Loucy (cell line): ENCODE data around the gene RIPK3.

Experiments
- H2AFZ ChIP-seq: fragments of 200-600 bp; sonication (generic); 2 replicates; pipeline ENCODE4 v1.6.0; 2016; ENCODE audit warnings: antibody characterized with exemption, mild to moderate bottlenecking, low read length, moderate library complexity
- H3F3A ChIP-seq: fragments of 200-600 bp; 2 replicates; pipeline ENCODE4 v1.6.0; 2016; ENCODE audit warnings: antibody characterized with exemption, low read depth, mild to moderate bottlenecking
- H3K27me3 ChIP-seq: fragments of 200-600 bp; sonication (generic); 2 replicates; pipeline ENCODE4 v1.6.1; 2014; ENCODE audit warnings: low read length, mild to moderate bottlenecking; ENCODE audit not compliant: insufficient read depth, poor library complexity, severe bottlenecking
- H3K36me3 ChIP-seq: fragments of 200-600 bp; sonication (generic); 2 replicates; pipeline ENCODE4 v1.6.1; 2016; ENCODE audit warnings: low read length; ENCODE audit not compliant: insufficient read depth
- H3K4me1 ChIP-seq: fragments of 200-600 bp; sonication (generic); 2 replicates; pipeline ENCODE4 v1.5.1; 2014; ENCODE audit warnings: low read length, mild to moderate bottlenecking; ENCODE audit not compliant: insufficient read depth, poor library complexity, severe bottlenecking
- H3K4me2 ChIP-seq: fragments of 200-600 bp; sonication (generic); 2 replicates; pipeline ENCODE4 v1.6.0; 2014; ENCODE audit warnings: antibody characterized with exemption, low read length, low read depth, mild to moderate bottlenecking; ENCODE audit not compliant: poor library complexity, severe bottlenecking
- H3K4me3 ChIP-seq: fragments of 200-600 bp; sonication (generic); 2 replicates; pipeline ENCODE4 v1.5.1; 2014; ENCODE audit warnings: low read length, mild to moderate bottlenecking, mixed read lengths; ENCODE audit not compliant: poor library complexity, severe bottlenecking
- H3K79me2 ChIP-seq: fragments of 200-600 bp; sonication (generic); 2 replicates; pipeline ENCODE4 v1.6.1; 2014; ENCODE audit warnings: low read length; ENCODE audit not compliant: insufficient read depth
- H3K9ac ChIP-seq: fragments of 200-600 bp; sonication (generic); 2 replicates; pipeline ENCODE4 v1.6.0; 2014; ENCODE audit warnings: mild to moderate bottlenecking, low read depth, low read length, moderate library complexity; ENCODE audit not compliant: poor library complexity, severe bottlenecking
- H3K9me2 ChIP-seq: fragments of 200-600 bp; sonication (generic); replicated peaks from 2 replicates; pipeline ENCODE4 v1.6.1; 2016; ENCODE audit warnings: low read depth, low read length, mixed read lengths
- H3K9me3 ChIP-seq: fragments of 200-600 bp; sonication (generic); 2 replicates; pipeline ENCODE4 v1.6.1; 2014; ENCODE audit warnings: mild to moderate bottlenecking, antibody characterized with exemption, low read length, low read depth; ENCODE audit not compliant: insufficient read depth
- H4K20me1 ChIP-seq: fragments of 200-600 bp; sonication (generic); 2 replicates; pipeline ENCODE4 v1.6.0; 2014; ENCODE audit warnings: antibody characterized with exemption, low read length, mild to moderate bottlenecking; ENCODE audit not compliant: insufficient read depth, poor library complexity, severe bottlenecking
- CTCF ChIP-seq: fragments of 200-600 bp; sonication (generic); conservative IDR thresholded peaks from 2 replicates; pipeline ENCODE4 v1.5.1; 2014; ENCODE audit warnings: mild to moderate bottlenecking, antibody characterized with exemption, low read length
- EZH2phosphoT487 ChIP-seq: fragments of 200-600 bp; IDR thresholded peaks from 2 replicates; pipeline ENCODE4 v1.6.1; 2018; ENCODE audit warnings: antibody characterized with exemption, mild to moderate bottlenecking, moderate library complexity, borderline replicate concordance

RIPK3 gene

DNA sequence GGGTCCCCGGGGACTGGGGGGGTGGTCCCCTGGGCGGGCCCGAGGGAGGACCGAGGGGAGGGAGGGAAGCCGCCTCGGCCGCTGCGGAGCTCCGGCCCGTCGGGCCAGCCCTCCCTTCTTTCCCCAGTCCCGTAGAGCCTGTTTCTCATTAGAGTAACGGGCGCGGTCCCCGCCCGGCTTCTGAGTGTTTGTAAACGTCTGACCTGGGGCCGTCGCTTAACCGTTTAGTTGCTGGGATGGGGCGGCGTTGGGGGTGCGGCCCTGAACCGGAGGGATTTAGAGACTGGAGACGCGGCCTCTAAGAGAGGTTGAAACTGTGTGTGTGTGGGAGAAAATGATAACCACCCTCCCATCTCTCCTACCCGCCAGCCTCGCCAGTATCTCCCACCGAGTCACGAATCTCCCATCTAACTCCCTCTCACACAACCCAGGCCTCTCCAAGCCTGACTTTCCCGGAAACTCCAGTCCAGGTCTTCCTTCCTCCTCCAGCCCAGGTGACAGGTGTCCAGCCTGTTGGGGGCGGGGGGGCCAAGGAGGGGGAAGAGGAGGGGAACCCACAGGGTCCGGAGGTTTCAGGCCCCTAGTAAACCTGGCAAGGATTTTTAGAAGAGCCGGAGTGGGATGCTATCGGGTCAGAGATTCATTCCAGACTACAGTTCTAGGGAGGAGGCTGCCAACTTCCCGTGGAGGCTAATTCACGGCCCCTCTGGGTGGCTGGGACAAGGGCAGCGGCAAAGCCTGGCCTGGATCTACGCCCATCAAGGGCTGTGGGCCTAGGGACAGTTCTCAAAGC, 27.1 kb upstream of the RIPK3 start:
- peaks cover 27% of the 10 kb centered on the region for H3K79me2 ChIP-seq
- H3K4me1 ChIP-seq: peaks cover 37% of the 10 kb centered on the region
- H3K9me2 ChIP-seq: no peaks in the 10 kb centered on the region
- peak overlapping the region; percentile 70 for H2AFZ ChIP-seq
- H3F3A ChIP-seq: no peaks in the 10 kb centered on the region; the same call in 1 of the 2 replicates
- H3K27me3 ChIP-seq: no peaks in the 10 kb centered on the region
- no peak for TF ChIP-seq CTCF
- TF ChIP-seq EZH2phosphoT487: no peak
- H3K9me3 ChIP-seq: no peaks in the 10 kb centered on the region
- no peaks in the 10 kb centered on the region for H3K36me3 ChIP-seq
- peak overlapping the region; percentile 100 for H3K9ac ChIP-seq
- peak overlapping the region; percentile 100 for H3K4me2 ChIP-seq
- peak overlapping the region; percentile 100 for H3K4me3 ChIP-seq
- H4K20me1 ChIP-seq: peaks cover 5% of the 10 kb centered on the region

DNA sequence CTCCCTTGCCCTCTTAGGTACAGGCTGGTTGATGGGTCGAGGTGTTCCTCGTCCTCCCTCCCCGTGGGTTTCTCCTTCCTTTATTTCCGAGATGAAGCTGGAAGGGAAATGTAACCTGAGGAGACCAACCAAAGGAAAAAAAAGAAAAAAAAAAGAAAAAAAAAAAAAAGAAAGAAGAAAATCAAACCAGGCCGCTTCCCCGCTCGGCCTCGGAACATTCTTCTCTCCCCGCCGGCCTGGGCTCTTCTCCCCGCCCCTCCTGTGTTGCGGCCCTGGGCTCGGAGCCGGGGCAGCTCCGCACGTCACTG, 26.6 kb upstream of the RIPK3 start:
- Histone ChIP-seq H3K9me2 (no peaks in the 10 kb centered on the region), H2AFZ (peak overlapping the region; percentile 24; the same call in 1 of the 2 replicates), H3K79me2 (peaks cover 24% of the 10 kb centered on the region), H3K4me1 (peaks cover 35% of the 10 kb centered on the region), H3K4me3 (peak overlapping the region; percentile 100), H4K20me1 (peaks cover 5% of the 10 kb centered on the region), H3K9ac (peak overlapping the region; percentile 100), H3K4me2 (peak overlapping the region; percentile 100), H3F3A (no peaks in the 10 kb centered on the region; the same call in 1 of the 2 replicates), H3K36me3 (no peaks in the 10 kb centered on the region), H3K27me3 (no peaks in the 10 kb centered on the region), H3K9me3 (no peaks in the 10 kb centered on the region)
- no peak for TF ChIP-seq EZH2phosphoT487
- TF ChIP-seq CTCF: no peak

DNA sequence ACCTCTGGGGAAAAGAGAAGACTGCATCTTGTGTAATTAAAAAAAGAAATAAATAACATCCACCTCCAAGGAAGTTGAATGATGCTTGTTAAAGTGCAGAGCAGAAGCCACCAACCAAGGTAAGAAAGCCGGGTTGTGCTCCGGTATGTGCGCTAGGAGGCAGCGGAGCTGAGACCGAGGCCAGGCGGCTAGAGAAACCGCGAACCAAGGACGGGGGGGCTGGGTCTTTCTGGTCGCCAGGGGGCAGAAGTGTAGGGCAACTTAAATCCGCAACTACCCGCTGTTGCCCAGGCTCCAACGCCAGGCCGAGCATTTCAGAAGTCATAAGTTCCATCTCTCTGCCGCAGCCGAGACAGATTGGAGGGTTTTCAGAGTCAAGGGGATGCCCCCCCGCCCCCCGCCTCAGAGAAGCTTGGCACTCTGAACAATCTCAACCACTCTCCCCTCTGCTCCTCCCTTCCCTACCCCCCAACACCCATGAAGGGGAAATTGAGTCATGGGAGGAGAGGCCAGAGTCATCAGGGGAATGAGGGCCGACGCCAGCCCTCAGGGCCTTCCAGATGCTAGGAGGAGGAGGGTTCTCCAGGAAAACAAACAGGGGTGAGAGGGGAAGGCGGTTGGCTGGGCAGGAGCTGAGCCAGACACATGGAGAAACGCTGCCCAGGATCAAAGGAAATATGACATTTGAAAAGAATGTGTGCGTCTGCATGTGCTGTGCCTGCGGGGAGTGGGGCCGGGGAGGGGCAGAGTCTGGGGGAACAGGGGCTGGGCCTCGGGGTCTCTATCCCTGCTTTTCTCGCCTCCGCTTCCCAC, 26.0 kb upstream of the RIPK3 start:
- H3K9me2 ChIP-seq: no peaks in the 10 kb centered on the region
- H2AFZ ChIP-seq: 0 out of 2 replicates have a peak overlapping the region, but pooled peaks have one; percentile 24
- H3K79me2 ChIP-seq: peaks cover 18% of the 10 kb centered on the region
- H4K20me1 ChIP-seq: peaks cover 5% of the 10 kb centered on the region
- TF ChIP-seq CTCF (peak; percentile 98), EZH2phosphoT487 (no peak)
- H3K9me3 ChIP-seq: no peaks in the 10 kb centered on the region
- H3K36me3 ChIP-seq: no peaks in the 10 kb centered on the region
- H3K4me1 ChIP-seq: peaks cover 30% of the 10 kb centered on the region
- H3K4me3 ChIP-seq: peak overlapping the region; percentile 100
- H3K27me3 ChIP-seq: no peaks in the 10 kb centered on the region
- H3F3A ChIP-seq: no peaks in the 10 kb centered on the region
- H3K9ac ChIP-seq: peak overlapping the region; percentile 100
- H3K4me2 ChIP-seq: peak overlapping the region; percentile 100
